Colonic mucosa (tissue), 4 donors: Measurements from ENCODE around the gene MAZ. TPM values are rescaled to one million over a fixed set of nuclear protein-coding genes. Genes with fewer than 3 reads are reported as not detected.
"Not testable (repeated sequence)": the region's sequence is repeated elsewhere in the genome, so short reads cannot be mapped to it uniquely, and the experiment has no call there.

Experiments
- DNase-seq: peaks from one replicate; pipeline ENCODE4 v3.0.0-alpha.2; 2020
- H3K27ac ChIP-seq: fragments of 200-600 bp; one replicate; pipeline ENCODE4 v1.8.0; 2021
- H3K27me3 ChIP-seq: fragments of 200-600 bp; one replicate; pipeline ENCODE4 v1.8.0; 2021
- H3K36me3 ChIP-seq: fragments of 200-600 bp; one replicate; pipeline ENCODE4 v1.8.0; 2021
- H3K4me1 ChIP-seq: fragments of 200-600 bp; one replicate; pipeline ENCODE4 v1.8.0; 2021; ENCODE audit warnings: mild to moderate bottlenecking
- H3K4me3 ChIP-seq: fragments of 200-600 bp; one replicate; pipeline ENCODE4 v1.8.0; 2021
- H3K9ac ChIP-seq, 2 donors: one replicate each; pipeline ENCODE4 v1.7.0; 2013; ENCODE audit warnings: control low read depth in 2 of 2, low read depth in 2 of 2, low read length in 2 of 2
- H3K9me3 ChIP-seq: fragments of 200-600 bp; one replicate; pipeline ENCODE4 v1.8.0; 2021
- CTCF ChIP-seq: fragments of 200-600 bp; IDR thresholded peaks from one replicate; pipeline ENCODE4 v1.8.0; 2022; ENCODE audit warnings: antibody characterized with exemption, mild to moderate bottlenecking
- intact Hi-C: fragments of 100-400 bp; cut with DNase I; formaldehyde crosslinking; loops from one replicate; pipeline ENCODE4 v1.14.1; 2022
- total RNA-seq, 2 donors: library from RNA; stranded (reverse); fragmentation: NEBNext Ultra II Directional in 1 of 2; extraction: Animal tissue kit (Norgen Biotek cat#: 25700) in 1 of 2; gene quantifications; one replicate each; pipeline ENCODE4 v1.2.1, GENCODE V29; 2021
- donor health status: healthy.
- donor health status: DM: no; HTN: no; CAD: no.
- donor health status: DM: no; HTN: no; CAD: no.

Gene MAZ
- total RNA-seq, 2 donors from 2014 or later = 286 to 441 TPM

GRCh38 chr16:29777576-29778350, 28.6 kb upstream of the MAZ start, which contains the start of gene ZG16:
Gene ZG16 (plus strand): TSS chr16:29778256. CDS start chr16:29779267, 1,011 bp downstream.
- Histone ChIP-seq H3K27ac (peak within 1 kb of the TSS; percentile 33), H3K9ac (no peak within 1 kb of the TSS), H3K9me3 (no peaks in the 10 kb centered on the region), H3K4me1 (no peaks in the 10 kb centered on the region), H3K36me3 (no peaks in the 10 kb centered on the region), H3K27me3 (no peaks in the 10 kb centered on the region), H3K4me3 (no peak within 1 kb of the TSS)
- DNase-seq = no peak
- no peak for TF ChIP-seq CTCF
- intact Hi-C loops = no loop called here

DNA sequence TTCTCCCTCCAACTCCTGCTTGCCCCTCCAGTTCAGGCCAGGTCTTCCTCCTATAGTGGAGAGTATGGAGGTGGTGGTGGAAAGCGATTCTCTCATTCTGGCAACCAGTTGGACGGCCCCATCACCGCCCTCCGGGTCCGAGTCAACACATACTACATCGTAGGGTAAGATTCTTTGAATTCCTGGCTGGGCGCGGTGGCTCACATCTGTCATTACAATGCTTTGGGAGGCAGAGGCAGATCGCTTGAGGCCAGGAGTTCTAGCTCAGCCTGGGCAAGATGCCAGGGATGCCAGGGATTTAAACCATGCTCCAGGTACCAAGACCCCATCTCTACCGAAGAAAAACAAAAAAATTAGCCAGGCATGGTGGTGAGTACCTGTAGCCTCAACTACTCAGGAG, 26.9 kb upstream of the MAZ start:
- DNase-seq = no peak
- H3K27me3 ChIP-seq = no peaks in the 10 kb centered on the region
- H3K9me3 ChIP-seq = no peaks in the 10 kb centered on the region
- no peak overlapping the region for H3K4me3 ChIP-seq
- intact Hi-C loops = no loop called here
- H3K36me3 ChIP-seq = no peaks in the 10 kb centered on the region
- no peak overlapping the region for H3K9ac ChIP-seq
- no peaks in the 10 kb centered on the region for H3K4me1 ChIP-seq
- peak overlapping the region; percentile 33 for H3K27ac ChIP-seq
- TF ChIP-seq CTCF = no peak

GRCh38 chr16:29783094-29783953, 23.0 kb upstream of the MAZ start:
- H3K9ac ChIP-seq, H3K27me3 ChIP-seq, H3K27ac ChIP-seq, DNase-seq, H3K4me1 ChIP-seq, H3K36me3 ChIP-seq, H3K9me3 ChIP-seq, H3K4me3 ChIP-seq, intact Hi-C loops: not testable (repeated sequence)

DNA sequence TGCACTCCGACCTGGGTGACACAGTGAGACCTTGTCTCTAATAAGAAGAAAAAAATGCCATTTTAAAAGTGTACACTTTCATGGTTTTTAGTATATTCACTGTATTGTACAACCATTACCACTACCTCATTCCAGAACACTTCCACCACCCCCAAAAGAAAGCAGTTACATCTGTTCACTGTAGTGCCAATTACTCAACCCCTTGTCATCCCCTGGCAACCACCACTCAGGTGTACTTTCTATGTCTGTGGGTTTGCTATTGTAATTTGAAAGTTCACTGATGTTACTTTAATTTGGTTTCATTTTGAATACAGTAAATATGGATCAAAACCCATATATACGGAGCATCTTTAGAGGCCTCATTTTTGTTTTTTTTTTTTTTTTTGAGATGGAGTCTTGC, 22.2 kb upstream of the MAZ start:
- no peak overlapping the region for H3K4me3 ChIP-seq
- no peak for TF ChIP-seq CTCF
- H3K27ac ChIP-seq = no peak overlapping the region
- intact Hi-C loops = no loop called here
- H3K9ac ChIP-seq = no peak overlapping the region
- H3K36me3 ChIP-seq = no peaks in the 10 kb centered on the region
- H3K4me1 ChIP-seq = no peaks in the 10 kb centered on the region
- no peaks in the 10 kb centered on the region for H3K9me3 ChIP-seq
- H3K27me3 ChIP-seq = no peaks in the 10 kb centered on the region
- DNase-seq = no peak

DNA sequence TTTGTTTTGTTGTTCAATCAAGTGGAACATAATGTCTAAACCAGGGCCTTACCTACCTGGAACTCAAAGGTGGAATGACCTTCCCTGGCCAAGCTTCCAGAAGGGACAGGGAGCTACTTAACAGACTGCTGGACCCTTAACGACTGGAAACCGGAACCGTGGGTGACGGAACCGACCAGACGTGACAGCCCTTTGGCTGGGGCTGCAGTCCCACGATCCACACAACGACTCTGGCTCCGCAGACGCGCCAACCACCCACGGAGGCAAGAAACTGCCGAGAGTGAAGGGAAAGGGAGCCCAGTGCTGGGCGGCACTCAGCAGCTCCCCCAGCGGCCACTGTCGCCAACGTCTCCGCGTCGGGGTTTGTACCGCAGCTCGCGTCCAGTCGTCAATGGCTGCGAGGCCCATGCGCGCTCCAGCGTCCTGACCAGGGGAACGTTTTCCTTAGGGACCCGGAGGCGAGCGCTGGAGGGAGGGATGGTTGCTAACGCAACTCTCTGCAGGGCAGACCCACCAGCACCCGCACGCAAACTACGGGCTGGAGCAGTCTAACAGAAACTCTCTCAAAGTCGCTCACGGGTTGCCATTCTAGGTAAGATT, 21.3 kb upstream of the MAZ start:
- intact Hi-C loops = no loop called here
- DNase-seq = peak; percentile 59
- Histone ChIP-seq H3K9ac (no peak overlapping the region), H3K36me3 (no peaks in the 10 kb centered on the region), H3K27me3 (no peaks in the 10 kb centered on the region), H3K27ac (no peak overlapping the region), H3K4me3 (no peak overlapping the region), H3K4me1 (no peaks in the 10 kb centered on the region), H3K9me3 (no peaks in the 10 kb centered on the region)
- TF ChIP-seq CTCF = peak; percentile 60

DNA sequence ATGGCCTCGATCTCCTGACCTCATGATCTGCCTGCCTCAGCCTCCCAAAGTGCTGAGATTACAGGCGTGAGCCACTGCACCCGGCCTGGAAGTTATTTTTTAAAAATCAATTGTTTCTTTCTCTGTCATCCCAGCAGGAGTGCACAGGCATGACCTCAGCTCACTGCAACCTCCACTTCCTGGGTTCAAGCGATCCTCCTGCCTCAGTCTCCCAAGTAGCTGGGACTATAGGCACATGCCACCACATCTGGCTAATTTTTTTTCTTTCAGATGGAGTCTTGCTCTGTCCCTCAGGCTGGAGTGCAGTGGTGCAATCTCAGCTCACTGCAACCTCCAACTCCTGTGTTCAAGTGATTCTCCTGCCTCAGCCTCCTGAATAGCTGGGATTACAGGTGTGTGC, 19.2 kb upstream of the MAZ start:
- H3K27ac ChIP-seq, H3K4me1 ChIP-seq, H3K27me3 ChIP-seq, H3K36me3 ChIP-seq, intact Hi-C loops, DNase-seq, H3K9ac ChIP-seq, H3K4me3 ChIP-seq, H3K9me3 ChIP-seq: not testable (repeated sequence)
